Activated T-helper 9 cell treated with anti-CD3 and anti-CD28 coated beads, Interleukin-2, amount 50 U/mL, for 16 hours (primary cell): ENCODE data around the gene CSNK2A3.
"Not testable (repeated sequence)": the region's sequence is repeated elsewhere in the genome, so short reads cannot be mapped to it uniquely, and the experiment has no call there.

Experiments used
- DNase-seq: peaks from one replicate; pipeline ENCODE4 v3.0.0-alpha.2; 2020; ENCODE audit warnings: low read depth

The CSNK2A3 gene

GRCh38 chr11:11352878-11353277 is at the start of gene CSNK2A3:
TSS of gene CSNK2A3 (minus strand) at chr11:11353250. CDS start at chr11:11353119, 131 bp downstream.
- DNase-seq, result not testable (repeated sequence)

GRCh38 chr11:11401960-11402535 is 49.0 kb upstream of the CSNK2A3 start:
- DNase-seq, result no peak

GRCh38 chr11:11400635-11401232 is 47.7 kb upstream of the CSNK2A3 start:
- no peak for DNase-seq

- no peak for DNase-seq
Measured at GRCh38 chr11:11400121-11400520, 47.1 kb upstream of the CSNK2A3 start.

GRCh38 chr11:11397781-11398180 is 44.7 kb upstream of the CSNK2A3 start:
- DNase-seq, result no peak

- no peak for DNase-seq
Measured at GRCh38 chr11:11397036-11397415, 44.0 kb upstream of the CSNK2A3 start.

GRCh38 chr11:11396301-11397035 is 43.4 kb upstream of the CSNK2A3 start:
- no peak for DNase-seq

- no peak for DNase-seq
Measured at GRCh38 chr11:11395126-11395525, 42.1 kb upstream of the CSNK2A3 start.

GRCh38 chr11:11394241-11394640 is 41.2 kb upstream of the CSNK2A3 start:
- DNase-seq, result no peak

GRCh38 chr11:11391796-11392463 is 38.9 kb upstream of the CSNK2A3 start:
- no peak for DNase-seq

GRCh38 chr11:11391169-11391568 is 38.1 kb upstream of the CSNK2A3 start:
- DNase-seq, result no peak

GRCh38 chr11:11390068-11390771 is 37.2 kb upstream of the CSNK2A3 start:
- no peak for DNase-seq

- DNase-seq, result no peak
Measured at GRCh38 chr11:11389238-11389637, 36.2 kb upstream of the CSNK2A3 start.

GRCh38 chr11:11387622-11388305 is 34.7 kb upstream of the CSNK2A3 start:
- DNase-seq, result no peak

- no peak for DNase-seq
Measured at GRCh38 chr11:11387207-11387606, 34.2 kb upstream of the CSNK2A3 start.

GRCh38 chr11:11384829-11385228 is 31.8 kb upstream of the CSNK2A3 start:
- DNase-seq, result no peak

- no peak for DNase-seq
Measured at GRCh38 chr11:11383995-11384394, 30.9 kb upstream of the CSNK2A3 start.

GRCh38 chr11:11382858-11383532 is 29.9 kb upstream of the CSNK2A3 start:
- DNase-seq, result no peak

GRCh38 chr11:11381471-11382105 is 28.5 kb upstream of the CSNK2A3 start:
- no peak for DNase-seq

GRCh38 chr11:11380883-11381282 is 27.8 kb upstream of the CSNK2A3 start:
- no peak for DNase-seq

- DNase-seq, result no peak
Measured at GRCh38 chr11:11380340-11380739, 27.3 kb upstream of the CSNK2A3 start.
